Hypothalamus (tissue), 51 donors: ENCODE measurements around the gene IQSEC2.

ENCODE experiments used
- DNase-seq, 51 donors: peaks; one replicate each; lab custom pipeline; 2025; lab: John Stamatoyannopoulos, UW

Gene IQSEC2

DNA sequence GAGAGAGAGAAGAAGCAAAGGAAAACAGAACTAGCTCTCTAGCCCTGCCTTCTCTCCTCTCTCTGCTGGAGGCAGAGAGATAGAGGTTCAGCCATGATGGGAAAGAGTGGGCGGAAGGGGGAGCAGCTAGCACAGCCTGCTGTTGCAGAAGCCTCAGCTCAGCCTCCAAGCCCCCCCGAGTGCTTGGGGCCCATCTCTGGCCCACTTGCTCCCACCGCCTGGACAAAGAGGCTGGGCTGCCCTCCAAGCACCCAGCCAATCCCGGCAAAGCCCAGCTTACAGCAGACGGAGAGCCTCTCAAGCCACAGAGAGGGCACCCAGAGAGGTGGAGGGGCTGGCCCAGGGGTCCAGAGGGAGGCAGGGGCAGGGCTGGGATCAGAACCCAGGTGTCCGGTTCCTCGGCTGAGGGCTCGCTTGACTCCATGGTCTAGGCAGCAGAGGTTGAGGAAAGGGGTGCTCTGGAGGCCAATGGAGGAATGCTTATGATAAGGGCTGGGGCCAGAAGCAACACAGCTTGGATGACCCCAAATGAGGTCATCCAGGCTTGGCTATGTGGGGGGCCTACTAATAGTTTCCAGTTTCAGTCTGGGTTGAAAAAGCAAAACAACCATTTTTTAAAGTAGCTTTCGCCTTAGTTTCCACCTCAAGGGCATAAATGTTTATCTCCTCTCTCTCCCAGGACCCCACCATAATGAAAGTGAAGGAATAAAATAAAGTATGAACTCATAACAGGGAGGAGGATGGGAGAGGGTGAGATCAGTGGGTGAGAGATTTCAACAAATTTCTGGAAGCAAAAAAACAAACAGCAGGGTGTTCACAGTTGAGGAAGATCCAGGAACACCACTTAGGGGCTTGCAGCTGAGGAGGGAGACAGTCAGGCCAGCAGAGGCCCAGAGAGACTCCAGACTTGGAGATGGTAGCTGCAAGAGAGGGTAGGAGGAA lies 24.9 kb upstream of the IQSEC2 start:
- DNase-seq: peak in 2 of 51 donors; percentile 4 to 8

DNA sequence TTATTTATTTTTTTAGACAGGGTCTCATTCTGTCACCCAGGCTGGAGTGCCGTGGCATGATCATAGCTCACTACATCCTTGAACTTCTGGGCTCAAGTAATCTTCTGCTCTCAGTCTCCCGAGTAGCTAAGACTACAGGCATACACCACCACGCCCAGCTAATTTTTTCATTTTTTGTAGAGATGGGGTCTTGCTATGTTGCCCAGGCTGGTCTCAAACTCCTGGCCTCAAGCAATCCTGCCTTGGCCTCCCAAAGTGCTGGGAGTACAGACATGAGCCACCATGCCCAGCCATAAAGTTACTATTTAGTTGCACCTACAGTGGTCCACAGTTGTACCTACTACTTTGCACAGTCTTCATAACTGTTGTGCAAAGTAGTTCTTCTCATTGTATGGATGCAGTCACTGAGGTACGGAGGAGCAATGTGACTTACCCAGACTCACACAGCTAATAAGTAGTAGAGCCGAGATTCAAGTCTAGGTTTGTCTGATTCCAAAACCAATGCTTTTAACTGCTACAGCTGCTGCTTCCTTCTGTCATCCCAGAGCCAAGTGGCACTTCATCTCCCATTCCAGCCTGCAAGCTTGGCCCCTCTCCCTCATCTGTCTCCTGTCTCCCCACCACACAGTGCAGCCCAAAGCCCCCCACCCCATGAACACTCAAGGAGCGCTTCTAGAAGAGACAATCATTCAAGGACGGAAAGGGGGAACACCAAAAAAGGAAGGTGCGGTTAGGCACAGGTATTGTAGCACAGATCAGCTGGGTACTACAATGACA lies 24.0 kb upstream of the IQSEC2 start:
- no peak for DNase-seq

DNA sequence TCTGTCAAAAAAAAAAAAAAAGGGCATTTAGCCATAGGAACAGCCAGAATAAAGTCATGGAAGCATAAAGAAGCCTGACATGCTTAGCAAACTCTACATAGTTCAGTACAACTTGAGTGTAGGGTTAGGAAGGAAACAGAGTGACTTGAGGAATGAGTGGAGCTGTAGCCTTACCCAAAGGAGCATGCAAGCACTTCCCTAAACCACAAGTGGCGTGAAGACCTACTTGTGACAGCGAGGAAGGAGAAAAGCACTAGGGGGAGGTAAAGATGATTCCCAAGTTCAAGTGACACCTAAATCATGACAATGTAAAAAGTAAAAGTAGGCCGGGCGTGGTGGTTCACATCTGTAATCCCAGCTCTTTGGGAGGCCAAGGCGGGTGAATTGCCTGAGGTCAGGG lies 21.8 kb upstream of the IQSEC2 start:
- no peak for DNase-seq

DNA sequence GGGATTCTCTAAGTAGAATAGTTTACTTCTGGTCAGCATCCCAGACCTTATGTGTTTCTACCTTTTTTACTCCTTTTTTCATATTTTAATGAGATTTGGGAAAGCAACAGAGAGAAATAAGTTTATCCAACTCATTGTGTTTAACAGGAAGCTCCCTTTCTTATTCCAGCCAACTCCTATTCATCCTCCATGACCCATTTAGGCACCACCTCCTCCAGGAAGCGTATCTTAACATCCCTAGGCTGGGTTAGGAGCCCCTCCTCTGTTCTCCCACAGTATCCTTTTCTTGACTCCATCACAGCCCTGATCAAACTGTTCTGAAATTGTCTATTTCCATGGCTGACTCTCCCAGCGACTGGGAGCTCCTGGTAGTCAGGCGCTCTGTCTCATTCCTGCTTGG lies 18.8 kb upstream of the IQSEC2 start:
- DNase-seq: no peak

DNA sequence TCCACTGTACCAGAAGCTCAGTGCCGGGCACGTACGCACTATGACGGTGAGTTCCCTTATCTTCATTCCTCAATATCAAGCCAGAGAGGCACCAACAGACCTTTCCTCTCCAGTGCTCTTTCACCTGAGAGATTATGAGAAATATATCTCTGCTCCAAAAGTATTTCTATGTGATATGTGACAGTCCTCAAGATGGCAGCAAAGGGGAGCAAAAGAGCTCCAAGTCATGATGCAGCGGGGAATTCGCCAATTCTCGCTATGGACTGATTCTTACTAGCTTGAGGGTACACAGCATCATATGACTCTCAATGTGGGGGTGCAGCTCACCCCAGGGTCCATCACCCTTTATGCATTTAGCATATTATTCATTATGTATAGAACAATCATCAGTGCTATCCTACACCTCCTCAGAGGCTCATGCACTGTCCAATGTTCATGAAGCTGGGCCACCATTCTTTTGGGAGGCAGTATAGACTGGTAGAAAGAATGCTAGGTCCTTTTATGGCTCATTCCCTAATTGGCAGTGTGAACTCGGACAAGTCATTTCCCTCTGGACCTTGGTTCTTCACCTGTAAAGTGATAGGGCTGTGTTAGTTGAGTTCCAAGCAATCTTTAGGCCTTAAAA lies 12.8 kb upstream of the IQSEC2 start:
- DNase-seq: no peak

DNA sequence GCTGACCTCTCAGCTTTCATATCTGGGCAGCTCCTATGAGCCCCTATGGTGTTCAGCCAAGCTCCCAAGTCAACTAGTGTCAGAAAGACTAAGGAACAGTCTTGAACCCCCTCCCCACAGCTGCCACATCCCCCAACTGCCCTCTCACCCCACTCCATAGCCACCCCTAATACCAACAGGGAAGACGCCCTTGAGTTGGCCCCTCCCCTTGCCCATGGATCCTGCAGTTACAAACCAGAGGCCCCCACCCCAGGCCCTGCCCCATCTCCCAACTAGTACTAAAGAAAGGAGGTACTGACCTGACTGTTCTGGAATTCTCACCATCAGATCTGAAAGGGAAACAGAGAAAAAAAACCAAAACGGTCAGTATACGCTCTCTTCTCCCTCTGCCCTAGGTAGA lies 10.2 kb upstream of the IQSEC2 start:
- DNase-seq: no peak

DNA sequence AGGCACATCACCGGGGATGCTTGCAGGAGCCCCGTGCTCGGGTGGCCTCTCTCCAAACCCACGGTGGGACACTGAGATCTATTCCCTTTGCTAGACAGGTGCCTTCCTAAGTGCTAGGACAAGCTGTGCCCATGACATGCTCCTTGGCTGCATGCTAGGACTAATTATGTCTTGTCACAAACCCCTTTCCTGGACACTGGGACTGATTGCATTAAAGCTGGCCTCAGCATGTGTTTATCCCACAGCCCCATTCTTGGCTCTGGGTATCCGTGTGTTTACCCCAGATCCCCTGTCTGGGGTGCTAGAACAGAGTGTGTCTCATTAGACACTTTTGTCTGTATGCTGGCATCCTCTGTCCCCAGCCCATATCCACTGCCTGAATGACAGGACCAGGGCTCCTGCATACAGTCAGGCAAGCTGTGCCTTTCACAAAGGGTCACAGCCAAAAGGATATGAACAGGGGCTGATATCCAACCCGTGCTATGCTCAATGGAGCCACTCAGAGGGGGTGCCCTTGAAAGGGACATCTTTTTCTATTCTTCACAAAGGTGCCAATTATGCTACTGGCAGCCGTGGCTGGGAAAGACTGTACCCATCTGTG lies 9.2 kb upstream of the IQSEC2 start:
- peak in 3 of 51 donors; percentile 2 to 14 (median 6) for DNase-seq

DNA sequence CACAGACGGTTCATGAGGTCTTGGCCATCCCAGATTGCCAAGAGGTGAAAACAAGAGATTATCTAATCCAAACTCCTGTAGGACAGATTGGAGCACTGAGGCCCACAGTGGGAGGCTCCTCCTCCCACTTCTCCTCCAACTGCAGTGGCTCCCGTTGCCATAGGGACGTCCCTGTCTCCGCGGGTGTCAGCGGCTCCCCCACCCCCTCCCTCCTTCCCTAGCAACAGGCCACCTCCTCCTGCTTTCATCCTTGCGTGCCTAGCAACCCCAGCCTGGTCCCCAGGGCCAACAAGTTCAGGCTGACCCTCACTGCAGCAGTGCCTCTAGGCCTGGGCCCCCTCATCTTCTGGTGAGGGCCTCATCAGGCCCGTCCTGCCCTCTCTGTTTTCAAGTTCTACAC lies 6.8 kb upstream of the IQSEC2 start:
- DNase-seq: peak in 39 of 51 donors; percentile 5 to 73 (median 36)

DNA sequence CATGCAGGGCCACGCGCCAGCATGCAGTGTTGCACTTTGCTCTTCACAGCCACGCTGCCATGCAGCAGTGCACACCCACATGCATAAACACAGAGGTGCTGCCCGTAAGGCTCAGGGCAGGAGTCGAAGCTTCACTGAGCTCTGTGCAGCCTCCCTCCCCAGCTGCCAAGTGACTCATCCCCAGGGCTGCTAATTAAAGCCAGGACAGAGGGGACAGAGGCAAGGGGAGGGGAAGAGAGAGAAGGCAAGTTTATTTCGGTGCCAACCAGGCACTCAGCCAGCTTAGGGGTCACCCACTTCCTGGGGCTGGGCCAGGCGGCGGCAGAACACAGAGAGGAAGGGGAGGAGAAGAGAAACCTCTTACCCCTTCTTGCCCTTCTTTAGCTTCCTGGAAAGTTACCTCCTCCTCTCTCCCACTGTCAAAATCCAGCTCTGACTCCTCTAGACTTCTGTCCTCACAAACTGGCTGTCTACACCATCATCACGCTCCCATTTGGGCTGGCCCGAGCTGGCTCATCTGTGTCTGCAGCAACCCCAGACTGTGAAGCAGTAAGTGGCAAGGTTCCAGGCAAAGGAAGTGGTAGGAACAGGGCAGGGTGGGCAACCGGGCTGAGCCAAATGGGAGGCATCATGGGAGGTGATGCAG lies 6.2 kb upstream of the IQSEC2 start:
- peak in 42 of 51 donors; percentile 2 to 69 (median 26) for DNase-seq

DNA sequence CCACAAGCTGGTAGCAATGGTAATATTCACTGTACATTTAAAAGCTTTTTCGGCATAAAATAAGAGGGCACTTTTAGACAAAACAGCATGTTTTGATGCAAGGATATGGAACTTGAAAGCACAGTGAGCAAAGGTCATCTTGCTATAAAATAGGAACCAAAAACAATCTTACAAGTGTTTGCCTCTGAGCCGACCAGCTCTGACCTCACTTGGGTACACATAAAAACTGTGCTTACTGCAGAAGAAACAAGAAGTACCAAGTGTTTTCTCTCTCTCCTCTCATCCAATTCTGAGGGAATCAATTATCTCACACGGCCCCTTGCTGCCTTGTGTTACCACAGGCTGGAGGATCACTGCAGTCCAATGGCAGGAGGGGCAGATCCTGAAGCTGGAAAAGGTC lies 4.8 kb upstream of the IQSEC2 start:
- no peak for DNase-seq

DNA sequence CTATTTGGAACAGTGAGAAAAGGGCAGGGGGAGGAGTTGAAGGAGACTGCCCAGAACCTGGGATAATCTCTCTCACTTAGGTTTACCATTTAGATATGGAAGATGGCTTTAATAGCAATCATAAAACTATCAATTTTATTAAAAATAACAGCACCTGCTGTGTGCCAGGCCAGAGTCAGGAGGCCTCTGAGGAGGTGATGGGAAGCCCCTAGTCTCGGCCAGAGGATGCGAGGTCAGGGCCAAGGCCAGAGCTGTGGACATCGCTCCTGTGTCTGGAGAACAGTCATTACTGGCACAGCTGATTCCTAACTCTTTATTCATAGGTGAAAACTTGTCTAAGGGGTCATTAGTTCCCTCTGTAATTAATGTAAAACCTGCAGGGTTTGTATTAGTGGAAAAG lies 4.2 kb upstream of the IQSEC2 start:
- DNase-seq: no peak

DNA sequence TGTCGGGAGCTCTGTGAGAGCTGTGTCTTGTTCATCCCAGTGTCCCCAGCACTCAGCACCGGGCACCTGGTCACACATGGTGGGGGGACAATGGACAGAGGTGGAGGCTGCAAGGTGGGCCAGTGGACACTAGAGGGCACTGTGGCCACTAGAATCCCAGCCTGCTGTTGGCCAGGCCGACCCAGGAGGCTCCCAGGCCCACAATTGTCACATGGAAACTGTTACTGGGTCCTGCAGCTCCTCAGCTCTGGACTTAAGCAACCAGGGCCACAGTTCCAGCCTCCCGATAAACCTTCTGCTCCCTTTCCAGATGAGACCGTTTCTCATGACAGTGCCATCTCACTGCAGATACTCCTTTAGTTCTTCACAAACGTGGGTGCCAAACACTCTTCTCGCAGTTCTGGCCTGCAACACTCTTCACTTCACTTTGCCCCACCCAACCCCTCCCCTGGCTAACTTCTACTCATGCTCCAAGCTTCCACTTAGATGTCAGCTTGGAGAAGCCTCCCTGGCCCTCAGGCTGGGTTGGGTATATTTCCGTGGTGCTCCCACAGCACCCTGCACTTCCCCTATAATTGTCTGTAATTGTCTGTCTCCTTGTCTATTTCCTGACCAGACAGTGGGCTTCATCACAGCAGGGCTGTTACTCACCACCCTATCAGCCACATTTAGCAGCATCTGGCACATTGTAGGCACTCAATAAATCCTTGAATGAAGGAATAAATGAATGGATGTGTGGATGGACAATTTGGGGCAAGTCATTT lies 3.5 kb upstream of the IQSEC2 start:
- DNase-seq: peak in 37 of 51 donors; percentile 1 to 63 (median 22)

DNA sequence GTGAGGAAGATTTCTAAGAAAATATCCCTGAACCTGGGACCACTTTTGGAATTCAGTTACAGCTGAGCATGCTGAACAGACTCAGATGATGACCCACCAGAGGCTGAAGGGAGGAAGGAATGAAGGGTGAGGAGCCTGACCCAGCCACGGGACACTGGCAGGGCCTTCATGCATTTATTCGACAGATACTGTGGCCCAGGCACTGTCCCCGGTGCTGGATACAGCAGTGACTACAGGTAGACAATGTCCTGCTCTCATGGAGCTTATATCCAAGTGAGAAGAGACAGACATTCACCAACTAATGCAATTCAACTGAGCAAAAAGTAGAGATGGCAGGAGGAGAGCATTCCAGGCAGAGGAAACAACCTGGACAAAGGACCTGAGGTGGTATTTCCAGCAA lies 2.2 kb upstream of the IQSEC2 start:
- DNase-seq: no peak

DNA sequence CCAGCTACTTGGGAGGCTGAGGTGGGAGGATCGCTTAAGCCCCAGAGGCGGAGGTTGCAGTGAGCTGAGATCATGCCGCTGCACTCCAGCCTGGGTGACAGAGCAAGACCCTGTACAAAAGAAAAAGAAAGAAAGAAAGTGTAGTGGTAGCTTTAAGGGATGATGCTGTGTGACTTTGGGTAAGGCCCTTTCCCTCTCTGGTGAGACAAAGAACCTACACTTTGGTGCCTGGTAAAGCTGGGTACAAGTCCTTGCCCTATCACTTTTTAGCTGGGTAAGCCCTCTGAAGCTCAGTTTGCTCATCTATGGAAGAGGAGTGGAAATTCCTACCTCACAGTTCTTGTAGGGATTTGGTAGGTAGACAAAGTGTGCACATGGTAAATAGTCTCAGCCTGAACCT lies 1.7 kb upstream of the IQSEC2 start:
- no peak for DNase-seq

DNA sequence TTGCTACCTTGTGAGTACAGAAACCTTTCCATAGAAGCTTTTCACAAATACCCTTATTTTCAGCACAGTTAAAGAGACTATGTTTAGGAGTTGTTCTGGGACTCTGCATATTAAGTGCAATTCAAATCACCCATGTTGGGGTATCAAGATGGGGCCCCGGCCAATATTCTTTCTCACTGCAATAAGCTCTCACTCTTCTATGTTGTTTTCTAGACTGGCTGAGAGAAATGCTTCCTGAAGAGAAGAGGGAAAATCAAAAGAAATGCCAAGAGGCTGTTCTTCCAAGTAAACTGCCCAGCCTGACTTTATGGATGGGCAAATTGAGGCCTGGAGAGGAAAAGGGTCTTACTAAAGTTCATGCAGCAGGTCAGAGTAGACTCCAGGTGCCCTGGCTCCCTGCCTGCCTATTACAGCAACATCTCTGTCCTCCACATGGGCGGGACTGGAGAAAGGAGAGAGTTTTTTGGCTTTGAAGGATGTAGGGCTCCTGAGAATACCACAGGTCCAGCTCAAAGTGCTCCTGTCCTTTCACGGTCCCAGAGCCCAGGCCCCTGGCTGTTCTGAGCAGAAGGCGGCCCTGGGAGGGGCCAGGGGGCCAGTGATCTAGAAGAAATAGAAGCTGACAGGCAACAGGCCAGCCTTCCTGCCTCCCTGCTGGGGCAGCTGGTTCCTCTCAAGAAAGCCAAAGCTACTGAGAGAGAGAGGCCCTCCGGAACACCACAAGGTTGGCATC lies 745 bp upstream of the IQSEC2 start:
- peak in 1 of 51 donors; percentile 4 for DNase-seq

DNA sequence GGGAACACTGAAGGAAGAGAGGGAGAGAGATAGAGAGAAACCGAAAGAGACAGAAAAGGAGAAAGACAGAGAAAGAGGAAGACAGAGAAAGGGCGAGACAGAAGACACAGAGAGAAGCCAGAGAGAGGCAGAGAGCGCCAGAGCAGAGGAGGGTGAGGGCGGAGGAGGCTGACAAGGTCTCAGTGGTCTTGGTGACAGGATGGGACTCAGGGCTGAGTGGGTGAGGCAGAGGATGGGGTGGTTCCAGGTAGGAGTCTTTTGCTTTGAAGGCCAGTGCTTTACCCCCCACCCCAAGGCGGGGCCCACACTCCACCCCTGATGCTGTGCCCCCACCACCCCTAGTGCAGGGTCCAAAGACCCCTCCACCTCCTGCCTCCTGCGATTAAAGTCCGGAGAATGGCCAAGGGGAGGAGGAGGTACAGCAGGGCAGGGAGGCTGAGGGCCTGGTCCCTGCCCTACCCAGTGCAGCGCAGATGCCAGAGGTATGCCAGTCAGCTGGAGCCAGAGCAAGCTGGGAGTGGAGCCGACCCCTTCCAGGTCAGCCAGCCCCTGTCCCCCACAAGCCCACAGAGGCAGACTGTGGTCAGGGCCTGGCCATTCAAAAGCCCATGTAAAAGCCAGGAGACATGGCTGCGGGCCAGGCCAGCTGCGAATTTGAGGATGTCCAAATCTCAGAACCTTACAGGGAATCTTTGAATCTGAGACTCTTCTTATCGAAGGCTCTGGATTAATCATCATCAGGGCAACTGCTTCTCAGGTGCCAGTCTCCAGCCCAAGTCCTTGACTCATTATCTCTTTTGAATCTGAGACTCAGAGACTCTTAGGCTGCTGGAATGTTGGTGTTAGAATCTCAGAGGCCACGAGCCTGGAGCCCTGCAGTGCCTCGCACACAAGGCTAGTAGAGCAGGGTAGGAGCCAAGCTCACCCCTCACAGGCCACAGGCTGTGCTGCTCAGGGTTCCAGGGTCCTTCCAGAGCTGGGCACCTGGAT lies 758 bp downstream of the IQSEC2 start:
- DNase-seq: peak in 3 of 51 donors; percentile 3 to 19 (median 13)
